Breast epithelium (tissue), 3 donors: ENCODE measurements around the gene TAF5L.

Experiments
- POLR2A ChIP-seq: fragments of 450-650 bp; IDR thresholded peaks from one replicate; pipeline ENCODE4 v1.6.1; 2016; ENCODE audit warnings: antibody characterized with exemption, mild to moderate bottlenecking, moderate library complexity
- TF ChIP-seq, protein P1 (sequence below), 3 donors: fragments of 450-650 bp; IDR thresholded peaks; one replicate each; pipeline ENCODE4 v1.5.1; 2016 to 2017; ENCODE audit warnings: antibody characterized with exemption in 3 of 3, mild to moderate bottlenecking in 3 of 3, moderate library complexity in 3 of 3

DNA sequence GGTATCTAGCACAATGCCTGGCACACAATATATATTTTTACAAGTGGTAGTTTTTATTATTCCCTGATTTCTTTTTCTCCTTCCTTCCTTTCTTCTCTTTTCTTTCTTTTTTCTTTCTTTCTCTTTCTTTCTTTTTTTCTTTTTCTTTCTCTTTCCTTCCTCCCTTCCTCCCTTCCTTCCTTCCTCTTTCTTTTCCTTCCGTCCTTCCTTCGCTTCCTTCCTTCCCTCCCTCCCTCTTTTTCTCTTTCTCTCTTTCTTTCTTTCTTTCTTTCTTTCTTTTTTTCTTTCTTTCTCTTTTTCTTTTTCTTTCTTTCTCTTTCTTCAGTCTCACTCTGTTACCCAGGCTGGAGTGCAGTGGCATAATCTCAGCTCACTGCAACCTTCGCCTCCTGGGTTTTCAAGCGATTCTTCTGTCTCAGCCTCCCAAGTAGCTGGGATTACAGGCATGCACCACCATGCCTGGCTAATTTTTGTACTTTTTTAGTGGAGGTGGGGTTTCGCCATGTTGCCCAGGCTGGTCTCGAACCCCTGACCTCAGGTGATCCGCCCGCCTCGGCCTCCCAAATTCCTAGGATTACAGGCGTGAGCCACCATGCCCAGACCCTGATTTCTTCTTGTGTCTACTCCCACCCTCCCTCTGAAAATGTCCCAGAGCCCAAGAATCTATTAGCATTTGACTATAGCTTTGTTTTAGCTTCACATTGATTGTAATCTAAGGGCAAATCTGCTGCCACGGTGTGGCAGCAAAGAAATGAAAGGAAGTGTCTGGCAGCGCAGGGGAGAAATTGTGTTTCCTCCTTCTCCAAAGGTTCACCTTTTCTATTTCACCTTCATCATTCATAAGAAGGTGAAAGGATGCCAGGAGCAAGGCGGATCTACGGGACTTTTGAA, 47.5 kb downstream of the TAF5L start:
- no peak for TF ChIP-seq POLR2A
- TF ChIP-seq, protein P1, sequence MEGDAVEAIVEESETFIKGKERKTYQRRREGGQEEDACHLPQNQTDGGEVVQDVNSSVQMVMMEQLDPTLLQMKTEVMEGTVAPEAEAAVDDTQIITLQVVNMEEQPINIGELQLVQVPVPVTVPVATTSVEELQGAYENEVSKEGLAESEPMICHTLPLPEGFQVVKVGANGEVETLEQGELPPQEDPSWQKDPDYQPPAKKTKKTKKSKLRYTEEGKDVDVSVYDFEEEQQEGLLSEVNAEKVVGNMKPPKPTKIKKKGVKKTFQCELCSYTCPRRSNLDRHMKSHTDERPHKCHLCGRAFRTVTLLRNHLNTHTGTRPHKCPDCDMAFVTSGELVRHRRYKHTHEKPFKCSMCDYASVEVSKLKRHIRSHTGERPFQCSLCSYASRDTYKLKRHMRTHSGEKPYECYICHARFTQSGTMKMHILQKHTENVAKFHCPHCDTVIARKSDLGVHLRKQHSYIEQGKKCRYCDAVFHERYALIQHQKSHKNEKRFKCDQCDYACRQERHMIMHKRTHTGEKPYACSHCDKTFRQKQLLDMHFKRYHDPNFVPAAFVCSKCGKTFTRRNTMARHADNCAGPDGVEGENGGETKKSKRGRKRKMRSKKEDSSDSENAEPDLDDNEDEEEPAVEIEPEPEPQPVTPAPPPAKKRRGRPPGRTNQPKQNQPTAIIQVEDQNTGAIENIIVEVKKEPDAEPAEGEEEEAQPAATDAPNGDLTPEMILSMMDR (IDR thresholded peaks at IDR 0.05) = no peak
